GM12864 (cell line): ENCODE results near the gene PYGL.
"Not testable (repeated sequence)": the region's sequence is repeated elsewhere in the genome, so short reads cannot be mapped to it uniquely, and the experiment has no call there.

Experiments used
- DNase-seq: peaks from one replicate; pipeline ENCODE4 v3.0.0-alpha.2; 2011; ENCODE audit warnings: low read depth
- H3K4me3 ChIP-seq: 2 replicates; pipeline ENCODE4 v1.5.1; 2011; ENCODE audit warnings: mild to moderate bottlenecking, low read depth, low read length, control low read depth
- TF ChIP-seq, protein P1 (sequence below): IDR thresholded peaks from 2 replicates; pipeline ENCODE4 v1.5.1; 2011; ENCODE audit warnings: low read depth, mild to moderate bottlenecking, moderate library complexity, low read length, control low read depth, inconsistent platforms; ENCODE audit errors: missing control alignments

Gene PYGL

DNA sequence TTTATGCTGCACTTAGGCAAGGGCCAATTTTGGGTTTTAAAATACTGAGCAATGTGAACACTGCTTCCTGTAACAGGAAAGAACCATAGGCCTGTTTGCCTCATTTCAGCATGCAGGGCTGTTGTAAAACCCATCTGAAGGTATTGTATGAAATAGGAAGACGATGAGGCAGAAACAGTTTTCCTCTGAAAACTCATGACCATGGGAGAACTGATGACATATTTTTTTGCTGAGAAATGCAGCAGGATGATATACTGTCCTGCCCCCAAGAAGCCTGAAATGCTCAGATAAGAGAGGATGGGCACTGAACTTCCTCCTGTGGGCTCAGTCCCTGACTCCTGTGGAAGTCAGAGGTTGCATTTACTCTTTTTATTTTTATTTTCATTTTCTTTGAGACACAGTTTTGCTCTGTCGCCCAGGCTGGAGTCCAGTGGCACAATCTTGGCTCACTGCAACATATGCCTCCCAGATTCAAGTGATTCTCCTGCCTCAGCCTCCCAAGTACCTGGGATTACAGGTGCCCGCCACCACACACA is 17.4 kb downstream of the PYGL start:
- H3K4me3 ChIP-seq = no peak overlapping the region
- TF ChIP-seq, protein P1, sequence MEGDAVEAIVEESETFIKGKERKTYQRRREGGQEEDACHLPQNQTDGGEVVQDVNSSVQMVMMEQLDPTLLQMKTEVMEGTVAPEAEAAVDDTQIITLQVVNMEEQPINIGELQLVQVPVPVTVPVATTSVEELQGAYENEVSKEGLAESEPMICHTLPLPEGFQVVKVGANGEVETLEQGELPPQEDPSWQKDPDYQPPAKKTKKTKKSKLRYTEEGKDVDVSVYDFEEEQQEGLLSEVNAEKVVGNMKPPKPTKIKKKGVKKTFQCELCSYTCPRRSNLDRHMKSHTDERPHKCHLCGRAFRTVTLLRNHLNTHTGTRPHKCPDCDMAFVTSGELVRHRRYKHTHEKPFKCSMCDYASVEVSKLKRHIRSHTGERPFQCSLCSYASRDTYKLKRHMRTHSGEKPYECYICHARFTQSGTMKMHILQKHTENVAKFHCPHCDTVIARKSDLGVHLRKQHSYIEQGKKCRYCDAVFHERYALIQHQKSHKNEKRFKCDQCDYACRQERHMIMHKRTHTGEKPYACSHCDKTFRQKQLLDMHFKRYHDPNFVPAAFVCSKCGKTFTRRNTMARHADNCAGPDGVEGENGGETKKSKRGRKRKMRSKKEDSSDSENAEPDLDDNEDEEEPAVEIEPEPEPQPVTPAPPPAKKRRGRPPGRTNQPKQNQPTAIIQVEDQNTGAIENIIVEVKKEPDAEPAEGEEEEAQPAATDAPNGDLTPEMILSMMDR = no peak
- DNase-seq = no peak

DNA sequence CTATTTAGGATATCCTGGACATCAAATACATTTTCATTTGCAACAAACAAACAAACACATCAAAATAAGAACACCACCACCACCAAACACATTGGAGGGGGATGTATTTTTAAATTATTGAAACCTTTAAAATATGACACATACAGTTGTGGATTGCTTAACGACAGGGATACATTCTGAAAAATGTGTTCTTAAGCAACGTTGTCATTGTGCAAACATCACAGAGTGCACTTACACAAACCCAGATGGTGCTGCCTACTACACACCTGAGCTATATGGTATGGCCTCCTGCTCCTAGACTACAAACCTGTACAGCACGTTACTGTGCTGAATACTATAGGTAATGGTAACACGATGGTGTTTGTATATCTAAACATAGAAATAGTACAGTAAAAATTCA is 19.4 kb downstream of the PYGL start:
- no peak overlapping the region for H3K4me3 ChIP-seq
- TF ChIP-seq, protein P1 = no peak
- DNase-seq = no peak

DNA sequence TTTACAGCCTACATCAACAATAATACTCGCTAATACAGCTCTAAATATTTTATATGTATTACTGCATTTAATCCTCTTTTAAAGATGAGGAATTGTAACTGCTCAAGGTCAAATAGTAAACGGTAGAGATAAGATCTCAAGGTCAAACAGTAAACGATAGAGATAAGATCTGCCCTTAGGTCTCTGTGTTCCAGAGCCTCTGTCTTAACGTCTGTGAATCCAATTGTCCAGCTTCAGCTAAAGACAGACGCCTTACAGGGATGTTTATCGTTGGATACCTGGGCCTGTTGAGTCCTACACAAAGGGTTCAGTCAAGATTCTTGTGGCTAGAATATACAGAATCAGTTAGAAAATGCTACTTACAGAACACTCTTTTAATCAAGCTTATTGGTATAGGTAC is 20.0 kb downstream of the PYGL start:
- H3K4me3 ChIP-seq = no peak overlapping the region
- no peak for DNase-seq
- TF ChIP-seq, protein P1 = no peak

DNA sequence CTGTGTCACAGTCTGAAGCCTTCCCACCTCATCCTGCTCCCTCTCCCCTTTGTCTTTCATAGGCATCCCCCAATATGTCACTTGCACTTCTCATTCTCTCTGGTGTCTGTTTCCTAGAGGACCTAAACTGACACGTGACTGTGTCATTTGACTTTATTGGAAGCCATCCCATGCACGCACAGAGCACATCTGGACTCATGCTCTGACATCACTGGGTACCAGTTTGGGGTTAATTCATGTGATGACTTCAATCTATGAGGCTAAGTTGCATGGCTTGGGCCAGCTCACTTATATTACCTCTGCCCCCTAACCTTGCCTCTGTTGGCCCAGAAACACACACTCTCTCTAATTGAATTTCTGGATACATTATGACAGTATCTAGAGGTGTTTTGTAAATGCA is 21.5 kb downstream of the PYGL start:
- no peak overlapping the region for H3K4me3 ChIP-seq
- TF ChIP-seq, protein P1 = no peak
- DNase-seq = no peak

DNA sequence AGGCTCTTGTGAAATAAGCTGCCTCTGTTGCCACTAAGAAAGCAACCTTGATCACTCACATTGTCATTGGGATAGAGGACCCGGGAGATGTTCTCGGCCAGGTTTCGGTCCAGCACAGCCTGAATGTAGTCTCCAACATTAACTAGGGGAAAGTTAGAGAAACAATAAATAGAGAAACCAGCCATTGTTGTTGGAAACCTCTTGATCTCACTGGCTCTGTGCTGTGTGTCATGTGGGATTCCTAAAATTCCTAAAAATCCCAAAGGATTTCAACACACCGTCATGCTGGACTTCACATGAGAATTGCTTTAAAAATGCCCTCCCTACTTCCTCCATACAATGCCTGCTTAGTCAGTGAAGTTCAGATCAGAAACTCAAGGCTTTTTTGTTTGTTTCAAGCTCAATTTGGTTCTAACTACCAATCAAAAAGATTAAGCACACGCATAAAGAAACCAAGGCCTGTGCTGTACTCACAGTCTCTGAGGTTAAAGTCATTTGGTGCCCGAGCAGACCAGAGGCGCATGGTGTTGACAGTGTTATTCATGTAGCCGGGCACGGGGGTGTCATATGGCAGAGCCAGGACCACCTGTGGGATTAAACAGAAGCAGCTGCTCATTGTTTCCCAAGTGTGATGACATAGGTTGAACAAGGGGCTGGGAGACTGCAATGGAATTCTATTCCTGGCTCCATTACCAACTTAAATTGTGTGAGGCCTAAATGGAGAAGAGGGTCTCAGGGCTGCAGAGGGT is 23.6 kb downstream of the PYGL start:
- no peak for DNase-seq
- H3K4me3 ChIP-seq = no peak overlapping the region
- TF ChIP-seq, protein P1 = no peak

DNA sequence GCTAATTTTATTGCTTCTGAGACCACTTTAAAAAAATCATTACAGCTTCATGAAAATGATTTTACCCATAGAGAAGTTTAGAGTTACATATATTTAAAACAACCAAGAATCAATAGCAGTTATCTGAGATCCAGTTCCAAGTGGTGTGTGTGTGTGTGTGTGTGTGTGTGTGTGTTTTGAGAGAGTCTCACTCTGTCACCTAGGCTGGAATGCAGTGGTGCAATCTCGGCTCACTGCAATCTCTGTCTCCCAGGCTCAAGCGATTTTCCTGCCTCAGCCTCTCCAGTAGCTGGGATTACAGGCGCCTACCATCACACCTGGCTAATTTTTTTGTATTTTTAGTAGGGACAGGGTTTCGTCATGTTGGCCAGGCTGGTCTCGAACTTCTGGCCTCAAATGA is 24.8 kb downstream of the PYGL start:
- DNase-seq, H3K4me3 ChIP-seq: not testable (repeated sequence)

DNA sequence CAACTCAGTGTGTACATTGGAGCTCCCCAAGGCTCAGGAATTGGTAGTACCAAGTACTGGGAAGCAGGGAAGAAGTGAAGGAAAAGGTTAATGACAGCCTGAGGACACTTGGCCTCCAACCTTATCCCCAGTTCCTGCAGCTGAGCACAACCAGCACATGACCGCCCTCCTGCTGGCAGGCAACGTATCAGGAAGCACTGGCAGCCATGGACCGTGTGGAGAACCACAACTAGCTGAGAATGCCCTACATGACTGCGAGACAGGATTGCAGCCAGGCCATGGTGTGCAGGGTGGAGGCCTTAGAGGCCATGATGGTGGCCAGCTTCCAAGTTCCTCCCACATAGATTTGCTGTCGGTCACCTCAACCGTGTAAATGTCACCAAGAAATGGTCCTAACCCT is 26.8 kb downstream of the PYGL start:
- no peak for DNase-seq
- TF ChIP-seq, protein P1 = no peak

More for the DNA sequence above, 26.8 kb downstream of the PYGL start:
- no peak overlapping the region for H3K4me3 ChIP-seq
